Measurements from ENCODE around the gene CEP83. TPM values are rescaled to one million over a fixed set of nuclear protein-coding genes. Genes with fewer than 3 reads are reported as not detected.

The CEP83 gene
- polyA plus RNA-seq, 1 donor from 2014 or later, result 19.5 TPM

DNA sequence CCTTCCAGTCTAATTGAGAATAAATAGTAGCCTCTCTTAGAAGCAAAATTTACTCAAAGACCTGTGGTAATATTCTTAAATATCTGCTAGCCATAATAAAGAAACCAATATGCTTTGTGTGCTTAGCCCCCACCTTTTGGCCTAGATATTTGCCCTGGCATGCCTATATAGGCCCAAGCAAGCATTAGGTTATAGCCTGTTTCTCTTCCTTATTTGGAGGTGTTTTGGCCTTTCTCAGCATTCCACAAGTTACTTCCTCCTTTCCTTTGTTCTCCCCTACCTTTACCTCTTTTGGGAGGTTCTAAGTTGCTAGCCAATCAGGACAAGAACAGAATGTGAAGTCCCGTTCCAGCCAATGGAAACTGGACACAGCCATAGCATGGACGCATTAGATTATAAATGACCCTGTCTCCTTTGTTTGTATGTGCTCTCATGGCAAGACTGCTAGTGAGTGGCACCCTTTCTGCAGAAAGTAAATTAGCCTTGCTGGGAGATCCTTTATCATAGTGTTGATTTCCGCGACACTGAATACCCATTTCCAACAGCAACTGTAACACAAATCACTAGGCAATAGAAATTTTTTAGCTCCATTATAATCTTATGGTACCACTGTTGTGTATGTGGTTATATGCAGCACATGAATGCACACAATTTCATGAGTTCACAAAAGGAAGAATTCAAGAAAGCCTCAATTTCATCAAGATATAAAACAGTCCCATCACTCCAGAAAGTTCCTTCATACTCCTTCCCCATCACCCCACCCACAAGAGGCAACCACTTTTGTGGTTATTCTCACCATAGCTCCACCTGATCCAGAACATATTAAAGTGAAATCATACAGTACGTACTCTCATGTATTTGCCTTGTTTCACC, 37.6 kb downstream of the CEP83 start:
- no peaks in the 10 kb centered on the region for H3K9me3 ChIP-seq (ENCODE audit: low read length)
- H3K36me3 ChIP-seq (ENCODE audit: insufficient read depth, low read length), result no peaks in the 10 kb centered on the region
- TF ChIP-seq EZH2 (IDR thresholded peaks at IDR 0.05; ENCODE audit: borderline replicate concordance, insufficient read depth, low read length, poor library complexity, severe bottlenecking), result no peak
- TF ChIP-seq CTCF (IDR thresholded peaks at IDR 0.05; ENCODE audit: poor library complexity, severe bottlenecking), result no peak
- no peak for TF ChIP-seq RAD21 (conservative IDR thresholded peaks at IDR 0.05)
- TF ChIP-seq, protein P1, sequence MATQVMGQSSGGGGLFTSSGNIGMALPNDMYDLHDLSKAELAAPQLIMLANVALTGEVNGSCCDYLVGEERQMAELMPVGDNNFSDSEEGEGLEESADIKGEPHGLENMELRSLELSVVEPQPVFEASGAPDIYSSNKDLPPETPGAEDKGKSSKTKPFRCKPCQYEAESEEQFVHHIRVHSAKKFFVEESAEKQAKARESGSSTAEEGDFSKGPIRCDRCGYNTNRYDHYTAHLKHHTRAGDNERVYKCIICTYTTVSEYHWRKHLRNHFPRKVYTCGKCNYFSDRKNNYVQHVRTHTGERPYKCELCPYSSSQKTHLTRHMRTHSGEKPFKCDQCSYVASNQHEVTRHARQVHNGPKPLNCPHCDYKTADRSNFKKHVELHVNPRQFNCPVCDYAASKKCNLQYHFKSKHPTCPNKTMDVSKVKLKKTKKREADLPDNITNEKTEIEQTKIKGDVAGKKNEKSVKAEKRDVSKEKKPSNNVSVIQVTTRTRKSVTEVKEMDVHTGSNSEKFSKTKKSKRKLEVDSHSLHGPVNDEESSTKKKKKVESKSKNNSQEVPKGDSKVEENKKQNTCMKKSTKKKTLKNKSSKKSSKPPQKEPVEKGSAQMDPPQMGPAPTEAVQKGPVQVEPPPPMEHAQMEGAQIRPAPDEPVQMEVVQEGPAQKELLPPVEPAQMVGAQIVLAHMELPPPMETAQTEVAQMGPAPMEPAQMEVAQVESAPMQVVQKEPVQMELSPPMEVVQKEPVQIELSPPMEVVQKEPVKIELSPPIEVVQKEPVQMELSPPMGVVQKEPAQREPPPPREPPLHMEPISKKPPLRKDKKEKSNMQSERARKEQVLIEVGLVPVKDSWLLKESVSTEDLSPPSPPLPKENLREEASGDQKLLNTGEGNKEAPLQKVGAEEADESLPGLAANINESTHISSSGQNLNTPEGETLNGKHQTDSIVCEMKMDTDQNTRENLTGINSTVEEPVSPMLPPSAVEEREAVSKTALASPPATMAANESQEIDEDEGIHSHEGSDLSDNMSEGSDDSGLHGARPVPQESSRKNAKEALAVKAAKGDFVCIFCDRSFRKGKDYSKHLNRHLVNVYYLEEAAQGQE (IDR thresholded peaks at IDR 0.05; ENCODE audit: borderline replicate concordance), result no peak
- TF ChIP-seq EP300 (conservative IDR thresholded peaks at IDR 0.05; ENCODE audit: poor library complexity, severe bottlenecking), result no peak
- no peak for TF ChIP-seq TAF1 (IDR thresholded peaks at IDR 0.05; ENCODE audit: low read depth)
- TF ChIP-seq SMC3 (conservative IDR thresholded peaks at IDR 0.05; ENCODE audit: poor library complexity), result no peak
- no peak for TF ChIP-seq MXI1 (conservative IDR thresholded peaks at IDR 0.05; ENCODE audit: poor library complexity, severe bottlenecking)
- no peak for TF ChIP-seq POLR2AphosphoS5 (IDR thresholded peaks at IDR 0.05)
- H3K9me2 ChIP-seq (ENCODE audit: insufficient read depth, low read length), result no peaks in the 10 kb centered on the region
- H3K79me2 ChIP-seq (replicated peaks; ENCODE audit: insufficient read depth, low read length), result no peaks in the 10 kb centered on the region
- H3K27me3 ChIP-seq (ENCODE audit: insufficient read depth, low read depth, low read length), result no peaks in the 10 kb centered on the region
- H2AFZ ChIP-seq (ENCODE audit: low read depth, low read length), result no peak overlapping the region
- H3F3A ChIP-seq (ENCODE audit: insufficient read depth, low read length, poor library complexity, severe bottlenecking), result no peaks in the 10 kb centered on the region
- H3K4me3 ChIP-seq (ENCODE audit: low read length), result no peak overlapping the region
- no peak overlapping the region for H3K9ac ChIP-seq (ENCODE audit: low read length)
- H3K27ac ChIP-seq (ENCODE audit: low read length), result no peak overlapping the region
- H3K4me2 ChIP-seq (ENCODE audit: low read length), result no peak overlapping the region
- no peaks in the 10 kb centered on the region for H4K20me1 ChIP-seq (ENCODE audit: insufficient read depth)

- no peaks in the 10 kb centered on the region for H3K79me2 ChIP-seq (replicated peaks; ENCODE audit: insufficient read depth, low read length)
- TF ChIP-seq, protein P1 (IDR thresholded peaks at IDR 0.05; ENCODE audit: borderline replicate concordance), result no peak
- TF ChIP-seq EP300 (conservative IDR thresholded peaks at IDR 0.05; ENCODE audit: poor library complexity, severe bottlenecking), result no peak
- TF ChIP-seq TAF1 (IDR thresholded peaks at IDR 0.05; ENCODE audit: low read depth), result no peak
- no peak overlapping the region for H3K27ac ChIP-seq (ENCODE audit: low read length)
- H3K4me2 ChIP-seq (ENCODE audit: low read length), result no peak overlapping the region
- H3K9me2 ChIP-seq (ENCODE audit: insufficient read depth, low read length), result no peaks in the 10 kb centered on the region
- H3K9ac ChIP-seq (ENCODE audit: low read length), result no peak overlapping the region
- H3K36me3 ChIP-seq (ENCODE audit: insufficient read depth, low read length), result no peaks in the 10 kb centered on the region
- no peaks in the 10 kb centered on the region for H3K27me3 ChIP-seq (ENCODE audit: insufficient read depth, low read depth, low read length)
- no peaks in the 10 kb centered on the region for H3K9me3 ChIP-seq (ENCODE audit: low read length)
- H3F3A ChIP-seq (ENCODE audit: insufficient read depth, low read length, poor library complexity, severe bottlenecking), result no peaks in the 10 kb centered on the region
- H3K4me3 ChIP-seq (ENCODE audit: low read length), result no peak overlapping the region
- H2AFZ ChIP-seq (ENCODE audit: low read depth, low read length), result no peak overlapping the region
- no peaks in the 10 kb centered on the region for H4K20me1 ChIP-seq (ENCODE audit: insufficient read depth)
Observed at GRCh38 chr12:94418517-94418916, 41.1 kb downstream of the CEP83 start.

Data from neural cell (in vitro differentiated cells).